Prostate gland (tissue), 2 donors: ENCODE measurements around the gene CEP126.

ENCODE experiments used
- CTCF ChIP-seq, 4 experiments: fragments of 200-600 bp in 2 of 4; fragments of 450-650 bp in 2 of 4; sonication (generic) in 2 of 4; IDR thresholded peaks; 1 replicate in 3 of 4; 2 replicates in 1 of 4; pipeline ENCODE4 v1.5.1; 2016 to 2019; ENCODE audit warnings: antibody characterized with exemption in 4 of 4, mild to moderate bottlenecking in 2 of 4, moderate library complexity in 2 of 4
- POLR2A ChIP-seq: fragments of 450-650 bp; IDR thresholded peaks from one replicate; pipeline ENCODE4 v1.6.1; 2016; ENCODE audit warnings: antibody characterized with exemption, mild to moderate bottlenecking

- TF ChIP-seq CTCF (IDR thresholded peaks at IDR 0.05) (no peak), POLR2A (no peak)
Measured at GRCh38 chr11:102014756-102015155, 99.9 kb downstream of the CEP126 start.
